Measurements from ENCODE around the gene CHST11.

The CHST11 gene

GRCh38 chr12:104734541-104735095 lies 277.9 kb downstream of the CHST11 start:
- Histone ChIP-seq H3K27ac (no peak overlapping the region), H3K9ac (ENCODE audit: insufficient read length) (no peak overlapping the region), H3K4me3 (no peak overlapping the region), H3K36me3 (ENCODE audit: insufficient read depth, low read length) (no peaks in the 10 kb centered on the region), H3K9me3 (ENCODE audit: low read depth, low read length) (no peaks in the 10 kb centered on the region)
- TF ChIP-seq EZH2 (IDR thresholded peaks at IDR 0.05) (no peak), FOXP2 (optimal IDR thresholded peaks at IDR 0.05; ENCODE audit: control extremely low read depth, extremely low read length, insufficient read depth) (peak; percentile 25), POLR2AphosphoS5 (IDR thresholded peaks at IDR 0.05; ENCODE audit: borderline replicate concordance, low read depth, low read length) (no peak)
- no peak for DNase-seq (ENCODE audit: low read depth, low spot score)

- TF ChIP-seq EZH2 (IDR thresholded peaks at IDR 0.05), result no peak
- TF ChIP-seq POLR2AphosphoS5 (IDR thresholded peaks at IDR 0.05; ENCODE audit: borderline replicate concordance, low read depth, low read length), result no peak
- no peaks in the 10 kb centered on the region for H3K36me3 ChIP-seq (ENCODE audit: insufficient read depth, low read length)
- peak overlapping the region; percentile 69; the same call in 1 of the 2 replicates for H3K27ac ChIP-seq
- peak overlapping the region; percentile 62 for H3K4me3 ChIP-seq
- no peak overlapping the region for H3K9ac ChIP-seq (ENCODE audit: insufficient read length)
- H3K9me3 ChIP-seq (ENCODE audit: low read depth, low read length), result no peaks in the 10 kb centered on the region
- DNase-seq (ENCODE audit: low read depth, low spot score), result no peak
Measured at GRCh38 chr12:104735801-104736200, 279.1 kb downstream of the CHST11 start.

- Histone ChIP-seq H3K4me3 (peak overlapping the region; percentile 62), H3K9me3 (ENCODE audit: low read depth, low read length) (no peaks in the 10 kb centered on the region), H3K36me3 (ENCODE audit: insufficient read depth, low read length) (no peaks in the 10 kb centered on the region), H3K27ac (peak overlapping the region; percentile 69), H3K9ac (ENCODE audit: insufficient read length) (no peak overlapping the region)
- TF ChIP-seq FOXP2 (optimal IDR thresholded peaks at IDR 0.05; ENCODE audit: control extremely low read depth, extremely low read length, insufficient read depth) (no peak), POLR2AphosphoS5 (IDR thresholded peaks at IDR 0.05; ENCODE audit: borderline replicate concordance, low read depth, low read length) (no peak), EZH2 (IDR thresholded peaks at IDR 0.05) (no peak)
- peak; percentile 28 for DNase-seq (ENCODE audit: low read depth, low spot score)
Measured at GRCh38 chr12:104736307-104736706, 279.6 kb downstream of the CHST11 start.

GRCh38 chr12:104737113-104737512 lies 280.4 kb downstream of the CHST11 start:
- H3K27ac ChIP-seq, result peak overlapping the region; percentile 61; the same call in 1 of the 2 replicates
- H3K9ac ChIP-seq (ENCODE audit: insufficient read length), result no peak overlapping the region
- no peak for DNase-seq (ENCODE audit: low read depth, low spot score)

GRCh38 chr12:104737791-104738301 lies 281.1 kb downstream of the CHST11 start:
- H3K4me3 ChIP-seq, result no peak overlapping the region
- no peak overlapping the region for H3K9ac ChIP-seq (ENCODE audit: insufficient read length)
- no peak for DNase-seq (ENCODE audit: low read depth, low spot score)
- H3K36me3 ChIP-seq (ENCODE audit: insufficient read depth, low read length), result no peaks in the 10 kb centered on the region
- TF ChIP-seq POLR2AphosphoS5 (IDR thresholded peaks at IDR 0.05; ENCODE audit: borderline replicate concordance, low read depth, low read length), result no peak
- TF ChIP-seq EZH2 (IDR thresholded peaks at IDR 0.05), result no peak
- TF ChIP-seq FOXP2 (optimal IDR thresholded peaks at IDR 0.05; ENCODE audit: control extremely low read depth, extremely low read length, insufficient read depth), result no peak
- H3K9me3 ChIP-seq (ENCODE audit: low read depth, low read length), result no peaks in the 10 kb centered on the region
- H3K27ac ChIP-seq, result no peak overlapping the region

More at GRCh38 chr12:104737113-104737512, 280.4 kb downstream of the CHST11 start:
- Histone ChIP-seq H3K4me3 (peak overlapping the region; percentile 62; the same call in 1 of the 2 replicates), H3K36me3 (ENCODE audit: insufficient read depth, low read length) (no peaks in the 10 kb centered on the region), H3K9me3 (ENCODE audit: low read depth, low read length) (no peaks in the 10 kb centered on the region)
- TF ChIP-seq POLR2AphosphoS5 (IDR thresholded peaks at IDR 0.05; ENCODE audit: borderline replicate concordance, low read depth, low read length), result no peak
- no peak for TF ChIP-seq EZH2 (IDR thresholded peaks at IDR 0.05)
- no peak for TF ChIP-seq FOXP2 (optimal IDR thresholded peaks at IDR 0.05; ENCODE audit: control extremely low read depth, extremely low read length, insufficient read depth)

GRCh38 chr12:104738331-104738730 lies 281.6 kb downstream of the CHST11 start:
- H3K36me3 ChIP-seq (ENCODE audit: insufficient read depth, low read length), result no peaks in the 10 kb centered on the region
- TF ChIP-seq FOXP2 (optimal IDR thresholded peaks at IDR 0.05; ENCODE audit: control extremely low read depth, extremely low read length, insufficient read depth) (no peak), EZH2 (IDR thresholded peaks at IDR 0.05) (no peak), POLR2AphosphoS5 (IDR thresholded peaks at IDR 0.05; ENCODE audit: borderline replicate concordance, low read depth, low read length) (no peak)
- no peaks in the 10 kb centered on the region for H3K9me3 ChIP-seq (ENCODE audit: low read depth, low read length)
- H3K9ac ChIP-seq (ENCODE audit: insufficient read length), result no peak overlapping the region
- no peak overlapping the region for H3K27ac ChIP-seq
- no peak for DNase-seq (ENCODE audit: low read depth, low spot score)
- no peak overlapping the region for H3K4me3 ChIP-seq

GRCh38 chr12:104738776-104739642 lies 282.3 kb downstream of the CHST11 start:
- no peaks in the 10 kb centered on the region for H3K9me3 ChIP-seq (ENCODE audit: low read depth, low read length)
- TF ChIP-seq EZH2 (IDR thresholded peaks at IDR 0.05) (no peak), POLR2AphosphoS5 (IDR thresholded peaks at IDR 0.05; ENCODE audit: borderline replicate concordance, low read depth, low read length) (no peak)
- H3K4me3 ChIP-seq, result no peak overlapping the region
- no peak for DNase-seq (ENCODE audit: low read depth, low spot score)
- H3K9ac ChIP-seq (ENCODE audit: insufficient read length), result no peak overlapping the region
- H3K27ac ChIP-seq, result no peak overlapping the region
- no peaks in the 10 kb centered on the region for H3K36me3 ChIP-seq (ENCODE audit: insufficient read depth, low read length)

- H3K4me3 ChIP-seq, result no peak overlapping the region
Measured at GRCh38 chr12:104740668-104741067, 283.9 kb downstream of the CHST11 start.

More at GRCh38 chr12:104740668-104741067, 283.9 kb downstream of the CHST11 start:
- TF ChIP-seq FOXP2 (optimal IDR thresholded peaks at IDR 0.05; ENCODE audit: control extremely low read depth, extremely low read length, insufficient read depth) (no peak), EZH2 (IDR thresholded peaks at IDR 0.05) (no peak), POLR2AphosphoS5 (IDR thresholded peaks at IDR 0.05; ENCODE audit: borderline replicate concordance, low read depth, low read length) (no peak)
- Histone ChIP-seq H3K27ac (no peak overlapping the region), H3K9me3 (ENCODE audit: low read depth, low read length) (no peaks in the 10 kb centered on the region), H3K9ac (ENCODE audit: insufficient read length) (no peak overlapping the region), H3K36me3 (ENCODE audit: insufficient read depth, low read length) (no peaks in the 10 kb centered on the region)
- no peak for DNase-seq (ENCODE audit: low read depth, low spot score)
